ENCODE data around the gene CTAG1B.

DNA sequence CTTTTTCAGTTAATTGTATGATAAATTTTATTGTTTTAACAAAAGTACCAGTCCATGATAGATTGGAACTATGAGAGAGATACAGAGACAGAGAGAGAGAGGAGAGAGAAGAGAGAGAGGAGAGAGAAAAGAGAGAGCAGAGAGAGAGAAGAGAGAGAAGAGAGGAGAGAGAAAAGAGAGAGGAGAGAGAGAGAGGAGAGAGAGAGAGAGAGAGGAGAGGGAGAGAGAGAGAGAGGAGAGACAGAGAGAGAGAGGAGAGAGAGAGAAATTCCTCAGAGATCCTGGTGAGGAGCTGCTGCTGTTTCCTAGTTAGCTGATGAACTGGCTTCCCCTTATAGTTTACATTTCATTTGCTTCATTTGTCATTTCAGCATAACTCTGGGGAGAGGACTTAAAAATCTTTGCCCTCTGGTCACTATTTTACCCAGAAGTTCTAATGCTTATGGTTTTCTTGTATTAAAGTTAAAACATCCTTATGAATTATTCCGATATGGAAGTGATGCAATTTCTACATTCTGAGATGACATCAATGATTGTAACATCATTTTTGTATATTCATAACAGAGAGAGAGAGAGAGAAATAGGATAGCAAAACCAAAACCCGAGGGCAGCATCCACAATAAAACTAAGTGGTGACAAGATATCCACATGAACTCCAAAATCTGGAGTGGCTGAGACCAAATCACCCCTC, 23.4 kb downstream of the CTAG1B start:
- TF ChIP-seq POLR2A (IDR thresholded peaks at IDR 0.05): no peak
- TF ChIP-seq, protein P1, sequence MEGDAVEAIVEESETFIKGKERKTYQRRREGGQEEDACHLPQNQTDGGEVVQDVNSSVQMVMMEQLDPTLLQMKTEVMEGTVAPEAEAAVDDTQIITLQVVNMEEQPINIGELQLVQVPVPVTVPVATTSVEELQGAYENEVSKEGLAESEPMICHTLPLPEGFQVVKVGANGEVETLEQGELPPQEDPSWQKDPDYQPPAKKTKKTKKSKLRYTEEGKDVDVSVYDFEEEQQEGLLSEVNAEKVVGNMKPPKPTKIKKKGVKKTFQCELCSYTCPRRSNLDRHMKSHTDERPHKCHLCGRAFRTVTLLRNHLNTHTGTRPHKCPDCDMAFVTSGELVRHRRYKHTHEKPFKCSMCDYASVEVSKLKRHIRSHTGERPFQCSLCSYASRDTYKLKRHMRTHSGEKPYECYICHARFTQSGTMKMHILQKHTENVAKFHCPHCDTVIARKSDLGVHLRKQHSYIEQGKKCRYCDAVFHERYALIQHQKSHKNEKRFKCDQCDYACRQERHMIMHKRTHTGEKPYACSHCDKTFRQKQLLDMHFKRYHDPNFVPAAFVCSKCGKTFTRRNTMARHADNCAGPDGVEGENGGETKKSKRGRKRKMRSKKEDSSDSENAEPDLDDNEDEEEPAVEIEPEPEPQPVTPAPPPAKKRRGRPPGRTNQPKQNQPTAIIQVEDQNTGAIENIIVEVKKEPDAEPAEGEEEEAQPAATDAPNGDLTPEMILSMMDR (IDR thresholded peaks at IDR 0.05): no peak
